Measurements from ENCODE around the gene MAML3.

- TF ChIP-seq CTCF (IDR thresholded peaks at IDR 0.05; ENCODE audit: insufficient read depth, low read depth, low read length), result no peak
- no peak for TF ChIP-seq EZH2 (IDR thresholded peaks at IDR 0.05; ENCODE audit: insufficient read depth, low read length)
These were observed 377.7 kb downstream of the MAML3 start for GRCh38 chr4:139776235-139776634.

All from astrocyte (in vitro differentiated cells and primary cell).